ENCODE measurements around the gene WFIKKN2. TPM values are rescaled to one million over a fixed set of nuclear protein-coding genes. Genes with fewer than 3 reads are reported as not detected.
"Not testable (repeated sequence)": the region's sequence is repeated elsewhere in the genome, so short reads cannot be mapped to it uniquely, and the experiment has no call there.

WFIKKN2 gene
- polyA plus RNA-seq, 3 donors = 0.68 to 1.1 (median 0.97) TPM

- DNase-seq (ENCODE audit: low read depth in 3 of 3, low spot score in 2 of 3) = no peak
These were observed 13.3 kb downstream of the WFIKKN2 start for GRCh38 chr17:50848711-50849110.

GRCh38 chr17:50850640-50851039, 15.3 kb downstream of the WFIKKN2 start:
- no peak for DNase-seq (ENCODE audit: low read depth in 3 of 3, low spot score in 2 of 3)

- no peak for DNase-seq (ENCODE audit: low read depth in 3 of 3, low spot score in 2 of 3)
These were observed 17.7 kb downstream of the WFIKKN2 start for GRCh38 chr17:50853015-50853615.

DNA sequence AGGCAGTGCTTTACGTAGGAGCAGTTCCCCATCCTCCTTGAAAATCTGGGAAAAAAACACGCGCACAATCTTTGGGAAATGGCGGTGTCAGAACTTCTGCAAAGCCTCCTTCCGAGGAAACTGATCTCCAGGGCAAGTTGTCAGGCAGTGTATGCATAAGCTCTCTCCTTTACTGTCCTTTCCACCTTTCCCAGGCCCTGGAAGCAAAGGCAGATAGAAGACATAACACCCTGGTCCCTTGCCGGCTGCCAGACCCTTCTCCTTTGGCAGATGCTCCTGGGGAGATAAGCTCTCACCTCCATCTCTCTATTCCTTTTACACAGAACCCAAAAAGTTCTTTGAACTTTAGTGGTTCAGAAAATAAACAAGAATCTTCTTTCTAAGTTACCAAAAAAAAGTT, 18.4 kb downstream of the WFIKKN2 start:
- DNase-seq (ENCODE audit: low read depth in 3 of 3, low spot score in 2 of 3) = no peak

- no peak for DNase-seq (ENCODE audit: low read depth in 3 of 3, low spot score in 2 of 3)
These were observed 20.4 kb downstream of the WFIKKN2 start for GRCh38 chr17:50855708-50856330.

GRCh38 chr17:50856431-50856830, 21.0 kb downstream of the WFIKKN2 start:
- DNase-seq (ENCODE audit: low read depth in 3 of 3, low spot score in 2 of 3) = no peak

DNA sequence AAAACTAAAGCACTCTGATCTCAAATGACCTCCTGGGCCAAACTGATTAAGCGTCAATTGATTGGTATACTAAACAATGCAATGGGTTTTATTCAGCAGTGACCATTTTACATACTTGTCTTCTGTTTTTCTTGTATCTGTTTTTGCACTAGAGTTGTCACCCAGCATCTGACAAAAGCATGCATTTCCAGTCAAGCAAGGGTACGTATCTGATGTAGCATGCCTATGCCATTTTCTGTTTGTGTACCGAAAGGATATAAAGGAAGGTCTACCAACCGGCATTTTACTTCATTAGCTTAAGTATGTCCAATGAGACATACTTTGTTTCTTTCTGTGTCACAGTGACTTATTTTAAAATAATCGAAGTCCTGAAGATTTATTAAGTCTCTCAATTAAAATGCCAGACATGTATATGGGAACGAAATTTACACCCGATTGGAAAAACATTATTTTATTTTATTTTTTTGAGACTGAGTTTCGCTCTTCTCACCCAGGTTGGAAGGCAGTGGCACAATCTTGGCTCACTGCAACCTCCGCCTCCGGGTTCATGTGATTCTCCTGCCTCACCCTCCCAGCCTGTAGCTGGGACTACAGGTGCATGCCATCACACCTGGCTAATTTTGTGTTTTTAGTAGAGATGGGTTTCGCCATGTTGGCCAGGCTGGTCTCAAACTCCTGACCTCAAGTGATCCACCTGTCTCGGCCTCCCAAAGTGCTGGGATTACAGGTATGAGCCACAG, 23.3 kb downstream of the WFIKKN2 start:
- DNase-seq (ENCODE audit: low read depth in 3 of 3, low spot score in 2 of 3) = no peak

DNA sequence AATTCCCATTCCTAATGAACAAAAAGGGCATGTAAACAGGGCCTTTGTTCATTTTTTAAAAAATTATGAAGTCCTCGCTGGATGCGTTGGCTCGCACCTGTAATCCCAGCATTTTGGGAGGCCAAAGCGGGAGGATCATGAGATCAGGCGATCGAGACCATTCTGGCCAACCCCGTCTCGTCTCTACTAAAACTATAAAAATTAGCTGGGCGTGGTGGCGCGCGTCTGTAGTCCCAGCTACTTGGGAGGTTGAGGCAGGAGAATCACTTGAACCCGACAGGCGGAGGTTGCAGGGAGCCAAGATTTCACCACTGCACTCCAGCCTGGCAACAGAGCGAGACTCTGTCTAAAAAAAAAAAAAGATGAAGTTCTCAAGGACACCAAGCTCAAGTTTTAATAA, 24.3 kb downstream of the WFIKKN2 start:
- not testable (repeated sequence) for DNase-seq (ENCODE audit: low read depth in 3 of 3, low spot score in 2 of 3)

GRCh38 chr17:50861334-50861676, 25.9 kb downstream of the WFIKKN2 start:
- DNase-seq (ENCODE audit: low read depth in 3 of 3, low spot score in 2 of 3) = no peak

- DNase-seq (ENCODE audit: low read depth in 3 of 3, low spot score in 2 of 3) = no peak
These were observed 26.6 kb downstream of the WFIKKN2 start for GRCh38 chr17:50861822-50862528.

DNA sequence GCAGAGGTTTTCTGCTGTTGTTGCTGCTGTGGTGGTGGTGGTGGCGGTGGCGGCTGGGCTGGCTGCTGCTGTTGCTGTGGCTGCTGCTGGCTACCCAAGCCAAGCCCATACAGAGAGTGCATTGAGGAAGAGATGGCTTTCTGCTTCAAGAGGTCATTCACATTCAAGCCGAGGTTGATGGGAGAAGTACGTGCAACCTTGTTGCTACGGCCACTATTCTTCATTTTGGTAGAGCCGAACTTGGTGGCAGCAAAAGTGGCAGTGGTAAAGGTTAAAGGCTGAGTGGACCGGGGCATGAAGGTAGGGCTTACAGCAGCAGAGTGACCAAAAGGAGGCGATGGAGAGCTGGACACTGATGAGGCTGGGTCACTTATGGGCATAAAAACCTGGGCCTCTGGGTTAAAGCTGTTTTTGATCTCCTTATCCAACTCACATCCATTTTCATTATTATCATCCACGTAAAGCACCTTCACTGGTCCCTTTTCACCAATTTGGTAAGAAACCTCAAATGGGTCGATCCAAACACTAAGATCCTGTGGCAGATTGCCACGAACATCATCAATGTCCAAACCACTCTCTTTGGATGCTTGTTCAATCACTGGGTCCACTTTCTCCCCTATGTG, 27.9 kb downstream of the WFIKKN2 start:
- DNase-seq (ENCODE audit: low read depth in 3 of 3, low spot score in 2 of 3) = no peak

- no peak for DNase-seq (ENCODE audit: low read depth in 3 of 3, low spot score in 2 of 3)
These were observed 28.5 kb downstream of the WFIKKN2 start for GRCh38 chr17:50863931-50864330.

DNA sequence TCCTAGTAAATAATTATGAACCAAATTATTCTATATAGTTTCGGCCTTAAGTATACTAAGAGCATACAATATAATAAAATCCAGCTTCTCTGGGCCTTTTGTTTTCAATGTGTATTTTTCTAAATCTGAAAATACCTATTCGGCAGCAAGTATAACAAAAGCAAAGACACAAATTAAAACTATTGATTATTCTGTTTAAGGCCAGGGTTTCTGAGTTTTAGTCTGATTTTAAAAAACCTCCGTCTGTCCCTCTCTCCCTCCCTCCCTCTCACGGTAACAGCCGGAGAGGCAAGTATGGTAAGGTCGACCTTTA, 29.3 kb downstream of the WFIKKN2 start:
- no peak for DNase-seq (ENCODE audit: low read depth in 3 of 3, low spot score in 2 of 3)

DNA sequence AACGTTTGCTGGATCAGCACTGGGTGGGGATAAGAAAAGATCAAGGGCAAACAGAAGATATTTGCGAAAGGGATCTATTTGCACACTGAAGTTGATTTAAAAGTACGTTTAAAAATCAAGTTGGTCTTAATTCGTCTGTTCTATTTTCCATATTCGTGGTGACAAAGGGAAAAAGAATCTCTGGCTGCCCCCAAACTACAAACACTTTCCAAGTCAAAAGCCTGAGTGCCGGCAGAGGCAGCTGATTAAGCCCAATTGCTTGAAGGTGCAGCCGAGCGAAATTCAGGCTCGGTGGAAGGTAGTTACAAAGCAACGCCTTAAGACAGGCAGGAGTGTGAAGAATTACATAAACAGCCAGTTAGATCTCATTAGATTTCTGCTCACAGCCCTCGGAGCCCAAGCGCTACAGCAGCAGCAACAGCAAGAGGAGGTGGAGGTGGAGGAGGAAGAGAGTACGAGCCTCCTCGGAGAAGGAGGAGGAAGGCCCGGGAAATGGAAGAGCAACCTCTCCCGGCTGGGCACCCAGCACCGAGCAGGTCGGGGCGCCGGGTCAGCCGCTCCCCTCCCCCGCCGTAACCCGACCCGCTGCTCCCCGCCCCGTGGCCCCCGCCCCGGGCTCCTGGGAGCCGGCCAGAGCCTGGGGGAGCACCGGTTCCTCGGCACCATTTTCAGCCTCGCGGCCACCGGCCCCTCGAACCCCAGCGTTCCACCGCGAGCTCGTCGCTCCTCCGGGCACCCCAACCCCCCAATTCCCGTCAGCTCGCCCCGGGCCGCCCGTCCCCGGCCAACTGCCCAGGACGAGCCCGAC, 29.9 kb downstream of the WFIKKN2 start:
- DNase-seq (ENCODE audit: low read depth in 3 of 3, low spot score in 2 of 3) = peak in 2 of 3 donors; percentile 41 to 52

- no peak for DNase-seq (ENCODE audit: low read depth in 3 of 3, low spot score in 2 of 3)
These were observed 30.5 kb downstream of the WFIKKN2 start for GRCh38 chr17:50865868-50866260.

- DNase-seq (ENCODE audit: low read depth in 3 of 3, low spot score in 2 of 3) = peak; percentile 76 to 92 (median 86)
These were observed 31.0 kb downstream of the WFIKKN2 start, which contains the start of gene TOB1 for GRCh38 chr17:50866261-50866949. Gene TOB1 (minus strand): TSS chr17:50866354. CDS start chr17:50864017, 2,337 bp downstream.

- peak; percentile 41 to 69 (median 58) for DNase-seq (ENCODE audit: low read depth in 3 of 3, low spot score in 2 of 3)
These were observed 31.6 kb downstream of the WFIKKN2 start for GRCh38 chr17:50866950-50867362.

DNA sequence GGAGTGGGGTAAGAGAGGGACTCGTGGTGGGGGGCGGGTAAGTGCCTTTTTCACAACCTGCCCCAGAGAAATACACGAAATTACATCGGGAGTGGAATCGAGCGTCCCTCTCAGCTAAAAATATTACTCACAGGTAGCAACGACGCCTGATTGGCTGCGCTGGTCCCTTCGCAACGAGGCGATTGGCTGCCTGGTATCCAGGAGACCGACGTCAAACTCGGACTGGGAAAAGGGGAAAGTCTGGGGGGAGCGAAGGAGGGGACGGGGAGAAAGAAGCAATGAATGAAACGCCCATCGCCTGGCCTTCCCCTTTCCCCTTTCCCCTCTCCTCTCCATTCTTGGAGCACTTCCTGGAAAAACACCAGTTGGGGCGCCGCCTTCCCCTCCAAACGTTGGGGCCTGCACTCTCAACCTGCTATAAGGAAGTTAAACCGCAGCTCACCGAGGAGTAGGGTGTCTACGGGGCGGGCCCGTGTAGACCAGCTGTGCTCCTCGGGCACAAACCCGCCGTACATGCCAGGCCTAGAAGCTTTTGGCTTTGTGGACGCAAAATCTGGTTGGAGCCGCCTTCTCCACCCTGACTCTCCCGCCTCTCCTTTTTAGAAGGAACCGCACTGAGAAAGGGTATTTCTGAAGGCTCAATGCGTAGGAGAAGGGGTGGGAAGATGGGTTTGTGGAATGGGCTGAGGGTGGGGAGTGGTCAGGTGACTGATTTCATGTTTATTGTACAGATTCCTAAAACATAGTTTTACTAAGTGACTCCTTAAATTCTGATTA, 32.2 kb downstream of the WFIKKN2 start:
- peak; percentile 91 to 95 (median 93) for DNase-seq (ENCODE audit: low read depth in 3 of 3, low spot score in 2 of 3)

GRCh38 chr17:50868140-50868438, 32.7 kb downstream of the WFIKKN2 start:
- no peak for DNase-seq (ENCODE audit: low read depth in 3 of 3, low spot score in 2 of 3)
